NCI-H748 (cell line): Measurements from ENCODE around the gene TAL1.

Source experiments
- DNase-seq: peaks from one replicate; lab custom pipeline; 2025; ENCODE audit not compliant: unreplicated experiment; lab: John Stamatoyannopoulos, UW

The TAL1 gene

GRCh38 chr1:47178020-47178419, 54.0 kb downstream of the TAL1 start:
- no peak for DNase-seq

- DNase-seq = peak; percentile 50
Measured at GRCh38 chr1:47175227-47175934, 56.6 kb downstream of the TAL1 start.

- no peak for DNase-seq
Measured at GRCh38 chr1:47174656-47175020, 57.4 kb downstream of the TAL1 start.

GRCh38 chr1:47172782-47173181, 59.2 kb downstream of the TAL1 start:
- no peak for DNase-seq
